RWPE1 (cell line): Measurements from ENCODE around the gene COMP.

Experiments used
- CTCF ChIA-PET: fragments of 350-600 bp; sonication (Branson Sonifier 250); formaldehyde crosslinking; extraction: SDS; loops from one replicate; lab custom pipeline; 2021; lab: Yijun Ruan, JAX
- POLR2A ChIA-PET: fragments of 400-600 bp; formaldehyde crosslinking; extraction: SDS; loops from one replicate; lab custom pipeline; 2020; ENCODE audit warnings: antibody characterized with exemption; ENCODE audit not compliant: low non-redundant PET; lab: Yijun Ruan, JAX
- DNase-seq: peaks from one replicate; pipeline ENCODE4 v3.0.0; 2012; ENCODE audit warnings: low spot score
- H3K27ac ChIP-seq: fragments of 450-650 bp; 2 replicates; pipeline ENCODE4 v1.5.1; 2017
- TF ChIP-seq, protein P1 (sequence below): fragments of 450-650 bp; conservative IDR thresholded peaks from 2 replicates; pipeline ENCODE4 v1.5.1; 2017; ENCODE audit warnings: low read depth, mild to moderate bottlenecking

COMP gene

DNA sequence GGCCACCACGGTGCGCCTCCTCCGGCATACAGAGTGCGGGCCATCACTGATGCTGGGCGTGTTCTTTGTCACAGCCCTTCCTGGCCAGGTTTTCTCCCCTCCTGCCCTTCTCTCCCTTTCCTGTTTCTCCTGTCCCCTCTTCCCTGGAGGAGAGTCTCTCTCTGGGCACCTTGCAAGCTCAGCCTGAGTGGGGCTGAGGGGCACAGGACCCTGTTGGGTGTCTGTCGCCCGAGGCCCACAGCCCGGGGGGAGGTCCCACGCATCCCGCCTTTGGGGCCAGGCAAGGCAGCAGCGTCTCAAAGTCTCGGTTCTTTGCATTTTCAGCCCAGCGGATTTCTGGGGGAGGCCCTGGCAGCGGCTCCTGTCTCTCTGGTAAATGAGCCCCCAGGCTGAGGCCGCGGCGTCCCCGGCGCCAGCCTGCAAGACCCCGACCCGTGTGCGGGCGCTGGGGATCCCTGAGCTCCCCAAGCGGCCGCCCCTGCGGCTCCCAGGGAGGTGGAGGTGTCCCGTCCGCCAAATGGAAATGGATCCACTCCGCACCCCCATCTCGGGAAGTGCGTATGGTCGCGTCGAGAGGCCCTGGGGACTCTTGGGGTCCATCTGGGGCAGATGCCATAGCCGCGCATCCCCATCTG lies 47.2 kb downstream of the COMP start:
- no peak overlapping the region for H3K27ac ChIP-seq
- TF ChIP-seq, protein P1, sequence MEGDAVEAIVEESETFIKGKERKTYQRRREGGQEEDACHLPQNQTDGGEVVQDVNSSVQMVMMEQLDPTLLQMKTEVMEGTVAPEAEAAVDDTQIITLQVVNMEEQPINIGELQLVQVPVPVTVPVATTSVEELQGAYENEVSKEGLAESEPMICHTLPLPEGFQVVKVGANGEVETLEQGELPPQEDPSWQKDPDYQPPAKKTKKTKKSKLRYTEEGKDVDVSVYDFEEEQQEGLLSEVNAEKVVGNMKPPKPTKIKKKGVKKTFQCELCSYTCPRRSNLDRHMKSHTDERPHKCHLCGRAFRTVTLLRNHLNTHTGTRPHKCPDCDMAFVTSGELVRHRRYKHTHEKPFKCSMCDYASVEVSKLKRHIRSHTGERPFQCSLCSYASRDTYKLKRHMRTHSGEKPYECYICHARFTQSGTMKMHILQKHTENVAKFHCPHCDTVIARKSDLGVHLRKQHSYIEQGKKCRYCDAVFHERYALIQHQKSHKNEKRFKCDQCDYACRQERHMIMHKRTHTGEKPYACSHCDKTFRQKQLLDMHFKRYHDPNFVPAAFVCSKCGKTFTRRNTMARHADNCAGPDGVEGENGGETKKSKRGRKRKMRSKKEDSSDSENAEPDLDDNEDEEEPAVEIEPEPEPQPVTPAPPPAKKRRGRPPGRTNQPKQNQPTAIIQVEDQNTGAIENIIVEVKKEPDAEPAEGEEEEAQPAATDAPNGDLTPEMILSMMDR: no peak
- POLR2A ChIA-PET: no interaction called here
- CTCF ChIA-PET: no interaction called here
- no peak for DNase-seq

DNA sequence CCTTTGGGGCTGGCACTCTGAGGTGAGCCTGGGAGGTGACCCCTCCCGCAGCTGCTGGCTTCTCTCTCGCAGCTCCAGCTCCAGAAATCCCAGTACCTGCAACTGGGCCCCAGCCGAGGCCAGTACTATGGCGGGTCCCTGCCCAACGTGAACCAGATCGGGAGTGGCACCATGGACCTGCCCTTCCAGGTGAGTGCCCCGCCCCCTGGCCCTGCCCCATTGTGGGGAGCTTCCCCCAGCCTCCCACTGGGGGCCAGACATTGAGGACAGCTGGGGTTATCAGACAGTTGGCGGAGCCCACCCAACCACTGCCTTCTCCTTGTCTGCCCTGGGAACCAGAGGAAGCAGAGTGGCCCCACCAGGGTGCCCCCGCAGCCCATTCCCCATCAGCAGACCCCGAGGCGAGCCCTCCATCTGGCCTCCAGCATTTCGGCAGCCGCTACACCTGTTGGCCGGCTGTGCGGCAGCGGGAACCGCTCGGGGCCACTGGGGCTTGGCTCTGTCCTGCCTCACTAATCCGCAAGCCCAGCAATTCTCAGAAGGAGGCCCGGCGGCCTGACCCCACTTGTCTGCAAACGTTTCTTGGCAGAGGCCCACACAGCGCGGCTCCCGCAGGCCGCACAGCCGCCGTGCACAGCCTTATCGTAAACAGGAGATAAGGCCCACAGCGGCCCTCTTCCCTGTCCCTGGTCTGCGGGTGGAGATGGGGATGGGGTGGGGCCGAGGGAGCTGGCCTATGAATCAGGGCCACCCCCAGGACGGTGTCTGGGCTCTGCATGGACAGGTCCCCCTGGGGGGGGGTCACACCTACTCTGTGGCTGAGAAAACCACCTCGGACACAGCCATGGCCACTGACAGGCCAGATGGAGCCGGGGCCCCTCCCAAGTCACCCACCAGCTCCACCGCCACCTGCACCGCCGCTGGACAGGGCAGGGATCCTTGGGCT lies 48.0 kb downstream of the COMP start:
- CTCF ChIA-PET: no interaction called here
- DNase-seq: no peak
- POLR2A ChIA-PET: no interaction called here
- H3K27ac ChIP-seq: no peak overlapping the region; the same call in 1 of the 2 replicates
- TF ChIP-seq, protein P1: no peak

DNA sequence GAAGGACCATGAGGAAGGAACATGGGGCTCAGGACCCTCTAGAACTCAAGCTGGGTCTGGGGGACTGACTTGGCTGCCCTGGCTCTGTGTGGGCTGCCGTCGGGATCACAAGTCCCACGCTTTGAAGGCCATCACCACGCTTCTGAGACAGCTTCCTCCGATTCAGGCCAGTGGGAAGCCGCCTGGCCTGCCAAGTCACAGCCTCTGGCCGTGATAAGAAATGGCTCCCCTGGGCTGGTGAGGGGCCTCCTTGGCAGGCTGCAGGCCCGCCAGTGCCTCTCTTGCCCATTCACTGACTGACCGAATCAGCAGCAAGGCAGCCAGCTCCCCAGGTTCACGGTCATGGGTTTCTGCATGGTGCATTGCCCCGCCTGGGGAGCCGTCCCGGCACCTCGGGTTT lies 48.8 kb downstream of the COMP start:
- DNase-seq: no peak
- TF ChIP-seq, protein P1: no peak
- H3K27ac ChIP-seq: peak overlapping the region; percentile 28; the same call in 1 of the 2 replicates
- POLR2A ChIA-PET: no interaction called here
- CTCF ChIA-PET: no interaction called here

DNA sequence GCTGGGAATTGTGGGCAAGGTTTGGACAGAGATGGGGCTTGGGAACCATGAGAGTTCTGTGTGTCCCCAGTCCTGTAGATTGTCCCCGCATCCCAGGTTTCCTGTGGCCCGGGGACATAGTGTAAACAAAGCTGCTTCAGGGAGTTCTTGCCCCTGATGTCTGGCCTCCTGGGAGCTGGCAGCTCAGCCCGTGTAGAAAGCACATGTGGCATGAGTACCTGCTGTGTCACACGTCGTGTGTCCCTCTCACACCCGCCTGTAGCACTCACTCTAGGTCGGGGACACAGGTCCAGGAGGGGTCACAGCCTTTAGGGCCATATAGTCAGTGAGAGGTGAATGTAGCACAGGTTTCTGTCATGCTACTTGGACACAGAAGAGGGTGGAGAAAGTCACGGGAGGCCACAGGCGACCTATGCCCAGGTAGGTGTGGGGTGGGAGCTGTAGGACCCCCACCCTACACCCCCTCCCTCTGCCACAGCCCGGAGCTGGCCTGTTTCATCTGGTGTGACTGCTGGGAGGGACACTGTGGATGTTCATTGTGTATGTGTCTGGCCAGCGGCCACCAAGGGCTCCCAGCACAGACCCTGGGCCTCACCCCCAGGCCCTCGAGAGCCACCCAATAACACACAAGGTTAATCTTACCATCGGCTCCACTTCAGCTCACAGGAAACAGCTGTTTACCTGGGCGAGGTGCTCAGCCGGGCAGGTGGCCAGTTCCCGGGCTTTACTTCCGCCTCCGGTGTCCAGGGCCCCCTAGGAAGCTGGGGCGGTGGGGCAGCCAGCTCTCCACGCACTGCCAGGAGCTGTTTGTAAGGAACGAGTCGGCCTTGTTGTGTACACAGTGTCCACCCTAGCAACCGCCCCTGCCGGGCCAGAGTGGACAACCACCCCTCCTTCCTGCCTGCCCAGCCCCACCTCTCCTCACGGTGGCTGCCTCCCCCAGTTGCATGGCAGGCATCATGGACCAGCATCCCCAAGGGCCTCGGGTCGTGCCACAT lies 49.7 kb downstream of the COMP start:
- peak overlapping the region; percentile 28 for H3K27ac ChIP-seq
- CTCF ChIA-PET: interaction anchor here (0.7 kb wide), 1 partner anchor 12 kb away, joined by 4 read pairs; no protein-coding TSS in a partner anchor
- TF ChIP-seq, protein P1: no peak
- POLR2A ChIA-PET: no interaction called here
- no peak for DNase-seq

DNA sequence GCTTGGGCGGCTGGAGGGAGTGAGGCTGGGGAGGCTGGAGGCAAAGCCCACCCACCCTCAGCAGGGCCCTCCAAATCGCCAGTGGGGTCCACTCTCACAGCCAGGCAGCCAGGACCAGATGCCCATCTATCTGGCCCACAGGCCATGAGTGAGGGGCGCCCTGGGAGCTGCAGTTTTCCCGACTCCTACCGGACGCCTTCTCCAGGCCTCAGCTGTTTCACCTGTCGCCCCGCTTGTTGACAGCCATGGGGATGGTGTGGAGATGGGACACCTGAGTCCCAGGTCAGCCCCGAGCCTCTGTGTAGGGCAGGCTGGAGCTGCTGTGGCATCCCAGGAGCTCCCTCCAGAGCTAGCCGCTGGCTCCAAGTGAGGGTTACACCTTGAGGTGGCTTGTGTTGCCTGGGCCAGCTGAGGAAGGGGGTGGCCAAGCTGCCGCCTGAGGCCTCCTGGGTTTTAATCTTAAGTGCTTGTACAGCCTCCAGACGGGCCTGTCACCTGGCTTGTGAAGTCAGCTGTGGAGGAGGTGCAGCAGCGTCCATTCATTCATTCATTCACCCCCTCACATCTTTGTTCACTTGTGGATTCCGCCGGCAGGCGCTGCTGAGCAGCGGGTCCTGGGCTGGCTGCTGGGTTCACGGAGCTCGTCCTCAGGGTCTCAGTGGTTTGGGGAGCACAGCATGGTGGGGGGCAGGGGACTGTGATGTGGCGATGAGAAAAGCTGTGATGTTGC lies 52.0 kb downstream of the COMP start:
- no peak overlapping the region for H3K27ac ChIP-seq
- TF ChIP-seq, protein P1: no peak
- DNase-seq: no peak
- ChIA-PET CTCF (interaction anchor here (1.2 kb wide), 1 partner anchor 108 kb away, joined by 5 read pairs; no protein-coding TSS in a partner anchor), POLR2A (no interaction called here)
